GM11168 (cell line): ENCODE results near the gene FGF5.

Experiments used
- in situ Hi-C: fragments of 300-500 bp; cut with MboI; formaldehyde crosslinking; loops from one replicate; pipeline ENCODE4 v1.12.0; 2022; ENCODE audit warnings: low sequenced_read_pairs; ENCODE audit not compliant: unreplicated experiment

Gene FGF5

GRCh38 chr4:80266253-80266901 lies at the start of gene FGF5:
TSS of gene FGF5 (plus strand) at chr4:80266664. CDS start at chr4:80266825, 161 bp downstream.
- in situ Hi-C loops: no loop called here

GRCh38 chr4:80219301-80220025 lies 47.0 kb upstream of the FGF5 start:
- in situ Hi-C loops: no loop called here

GRCh38 chr4:80220711-80221110 lies 45.8 kb upstream of the FGF5 start:
- in situ Hi-C loops: no loop called here

- in situ Hi-C loops: no loop called here
These were observed 45.3 kb upstream of the FGF5 start for GRCh38 chr4:80221161-80221560.

- in situ Hi-C loops: loop anchor here (25.0 kb wide), 1 partner anchor 1288 kb away; the partner anchor contains the start of gene PAQR3
These were observed 40.9 kb upstream of the FGF5 start for GRCh38 chr4:80225595-80225994.

GRCh38 chr4:80226094-80226493 lies 40.4 kb upstream of the FGF5 start:
- in situ Hi-C loops: loop anchor here (25.0 kb wide), 1 partner anchor 1289 kb away; the partner anchor contains the start of gene PAQR3

GRCh38 chr4:80228460-80228859 lies 38.0 kb upstream of the FGF5 start:
- in situ Hi-C loops: loop anchor here (25.0 kb wide), 1 partner anchor 1291 kb away; the partner anchor contains the start of gene PAQR3

GRCh38 chr4:80229128-80229527 lies 37.3 kb upstream of the FGF5 start:
- in situ Hi-C loops: loop anchor here (25.0 kb wide), 1 partner anchor 1292 kb away; the partner anchor contains the start of gene PAQR3

GRCh38 chr4:80229590-80229989 lies 36.9 kb upstream of the FGF5 start:
- in situ Hi-C loops: loop anchor here (25.0 kb wide), 1 partner anchor 1292 kb away; the partner anchor contains the start of gene PAQR3

GRCh38 chr4:80231180-80231579 lies 35.3 kb upstream of the FGF5 start:
- in situ Hi-C loops: loop anchor here (25.0 kb wide), 1 partner anchor 1294 kb away; the partner anchor contains the start of gene PAQR3

- in situ Hi-C loops: loop anchor here (25.0 kb wide), 1 partner anchor 1296 kb away; the partner anchor contains the start of gene PAQR3
These were observed 33.6 kb upstream of the FGF5 start for GRCh38 chr4:80232707-80233370.

- in situ Hi-C loops: loop anchor here (25.0 kb wide), 1 partner anchor 1296 kb away; the partner anchor contains the start of gene PAQR3
These were observed 33.1 kb upstream of the FGF5 start for GRCh38 chr4:80233390-80233789.

- in situ Hi-C loops: loop anchor here (25.0 kb wide), 1 partner anchor 1298 kb away; the partner anchor contains the start of gene PAQR3
These were observed 31.0 kb upstream of the FGF5 start for GRCh38 chr4:80235451-80235850.

GRCh38 chr4:80237992-80238391 lies 28.5 kb upstream of the FGF5 start:
- in situ Hi-C loops: loop anchor here (25.0 kb wide), 1 partner anchor 1301 kb away; the partner anchor contains the start of gene PAQR3

- in situ Hi-C loops: loop anchor here (25.0 kb wide), 1 partner anchor 1302 kb away; the partner anchor contains the start of gene PAQR3
These were observed 26.8 kb upstream of the FGF5 start for GRCh38 chr4:80239480-80240150.

GRCh38 chr4:80240976-80241375 lies 25.5 kb upstream of the FGF5 start:
- in situ Hi-C loops: loop anchor here (25.0 kb wide), 1 partner anchor 1304 kb away; the partner anchor contains the start of gene PAQR3

- in situ Hi-C loops: loop anchor here (25.0 kb wide), 1 partner anchor 1306 kb away; the partner anchor contains the start of gene PAQR3
These were observed 23.0 kb upstream of the FGF5 start for GRCh38 chr4:80243274-80244018.

- in situ Hi-C loops: loop anchor here (25.0 kb wide), 1 partner anchor 1310 kb away; the partner anchor contains the start of gene PAQR3
These were observed 19.0 kb upstream of the FGF5 start for GRCh38 chr4:80247484-80247883.

- in situ Hi-C loops: loop anchor here (25.0 kb wide), 1 partner anchor 1312 kb away; the partner anchor contains the start of gene PAQR3
These were observed 17.3 kb upstream of the FGF5 start for GRCh38 chr4:80249144-80249543.
